ENCODE measurements around the gene ANK3. TPM values are rescaled to one million over a fixed set of nuclear protein-coding genes. Genes with fewer than 3 reads are reported as not detected.

Gene ANK3
- total and polyA plus RNA-seq, 2 experiments from 2014 or later, result 46.5 to 85.2 TPM

- TF ChIP-seq CTCF (conservative IDR thresholded peaks at IDR 0.05; ENCODE audit: low read depth in 2 of 2) (no peak), STAT1 (IDR thresholded peaks at IDR 0.05; ENCODE audit: unreplicated experiment) (no peak)
Observed at GRCh38 chr10:60107308-60107976, 282.2 kb downstream of the ANK3 start (continued).

GRCh38 chr10:60105295-60105695 is 284.4 kb downstream of the ANK3 start:
- DNase-seq (ENCODE audit: low spot score), result no peak
- no peaks in the 10 kb centered on the region for H3K36me3 ChIP-seq (ENCODE audit: insufficient read depth)
- Mint-ChIP-seq H3K36me3 (ENCODE audit: low read depth) (peaks cover 15% of the 10 kb centered on the region; the same call in 2 of the 3 replicates), H3K27ac (no peak overlapping the region), H3K4me3 (no peak overlapping the region), H3K27me3 (ENCODE audit: insufficient read depth, low read depth, poor library complexity) (no peaks in the 10 kb centered on the region), H3K4me1 (no peaks in the 10 kb centered on the region), H3K9me3 (no peaks in the 10 kb centered on the region)
- H3F3A ChIP-seq (replicated peaks; ENCODE audit: low read depth), result no peaks in the 10 kb centered on the region
- no peak overlapping the region for H2AFZ ChIP-seq
- H3K79me2 ChIP-seq (replicated peaks; ENCODE audit: insufficient read depth), result no peaks in the 10 kb centered on the region
- no peaks in the 10 kb centered on the region for H4K20me1 ChIP-seq (replicated peaks; ENCODE audit: insufficient read depth)
- no peaks in the 10 kb centered on the region for H3K27me3 ChIP-seq (ENCODE audit: insufficient read depth)
- H3K27ac ChIP-seq (ENCODE audit: low read depth), result no peak overlapping the region
- no peak for ATAC-seq
- no peak overlapping the region for H3K4me2 ChIP-seq
- no peaks in the 10 kb centered on the region for H3K9me2 ChIP-seq (ENCODE audit: insufficient read depth)
- no peak overlapping the region for H3K4me3 ChIP-seq
- no peaks in the 10 kb centered on the region for H3K4me1 ChIP-seq (ENCODE audit: insufficient read depth)
- TF ChIP-seq ZNF462 (CRISPR knock-in tag; IDR thresholded peaks at IDR 0.05), result no peak
- no peak for TF ChIP-seq ZNF114 (CRISPR knock-in tag; IDR thresholded peaks at IDR 0.05)
- TF ChIP-seq NANOG (IDR thresholded peaks at IDR 0.05; ENCODE audit: borderline replicate concordance), result no peak
- no peak for TF ChIP-seq POLR2AphosphoS5 (IDR thresholded peaks at IDR 0.05; ENCODE audit: low read depth)
- TF ChIP-seq STAT1 (IDR thresholded peaks at IDR 0.05; ENCODE audit: unreplicated experiment), result no peak
- no peak for TF ChIP-seq ZNF331 (CRISPR knock-in tag; IDR thresholded peaks at IDR 0.05; ENCODE audit: low read depth)
- no peak for TF ChIP-seq CREB1 (CRISPR knock-in tag; IDR thresholded peaks at IDR 0.05; ENCODE audit: low read depth)
- TF ChIP-seq EZH2 (IDR thresholded peaks at IDR 0.05; ENCODE audit: low read depth, unreplicated experiment), result no peak
- no peak for TF ChIP-seq REST (IDR thresholded peaks at IDR 0.05; ENCODE audit: unreplicated experiment)
- no peak for TF ChIP-seq ETS1 (IDR thresholded peaks at IDR 0.05)
- no peak for TF ChIP-seq JUNB (IDR thresholded peaks at IDR 0.05; ENCODE audit: unreplicated experiment)

Data from GM23338 (cell line).